ENCODE results near the gene SLC16A10. TPM values are rescaled to one million over a fixed set of nuclear protein-coding genes. Genes with fewer than 3 reads are reported as not detected.
"Not testable (repeated sequence)": the region's sequence is repeated elsewhere in the genome, so short reads cannot be mapped to it uniquely, and the experiment has no call there.

Gene SLC16A10
- total and polyA plus RNA-seq, 2 donors (not counting 3 experiments of a cell fraction or from before 2014, with no cell fraction given), result not detected

GRCh38 chr6:111129013-111129412 is 41.7 kb downstream of the SLC16A10 start:
- DNase-seq (ENCODE audit: low read depth, low spot score) (no peak), FAIRE-seq (no peak)
- Histone ChIP-seq H3K79me2 (ENCODE audit: control insufficient read depth, insufficient read depth, low read length) (no peaks in the 10 kb centered on the region), H3K9me1 (replicated peaks; ENCODE audit: control insufficient read depth, extremely low read depth, insufficient read depth, low read length) (no peaks in the 10 kb centered on the region), H3K4me3 (replicated peaks in 1 of 3; ENCODE audit: insufficient read depth in 1 of 3, low read depth in 1 of 3, low read length in 3 of 3) (no peak overlapping the region), H3K27ac (ENCODE audit: insufficient read depth, low read depth, low read length) (no peak overlapping the region), H4K20me1 (replicated peaks; ENCODE audit: control insufficient read depth, extremely low read depth, insufficient read depth, low read length) (no peaks in the 10 kb centered on the region), H3K4me1 (ENCODE audit: control insufficient read depth, extremely low read depth, insufficient read depth, low read length) (no peaks in the 10 kb centered on the region), H3K4me2 (ENCODE audit: insufficient read depth, low read length) (no peak overlapping the region), H3K9ac (replicated peaks; ENCODE audit: extremely low read depth, insufficient read depth, low read length) (no peak overlapping the region), H3K27me3 (ENCODE audit: control insufficient read depth in 2 of 2, insufficient read depth in 2 of 2, low read length in 2 of 2) (peaks cover 4 to 5% of the 10 kb centered on the region in 2 experiments), H3K36me3 (ENCODE audit: control insufficient read depth in 2 of 2, extremely low read depth in 1 of 2, insufficient read depth in 2 of 2, low read length in 2 of 2) (no peaks in the 10 kb centered on the region), H3K9me3 (replicated peaks; ENCODE audit: control insufficient read depth, insufficient read depth, low read length) (no peaks in the 10 kb centered on the region), H2AFZ (ENCODE audit: low read depth, low read length) (no peak overlapping the region)
- no TSS peak for BruUV-seq (replicated peaks)
- intact Hi-C loops (cut with micrococcal nuclease), result no loop called here
- TF ChIP-seq GATA2 (IDR thresholded peaks at IDR 0.05; ENCODE audit: insufficient read depth, insufficient read length, low read depth, low read length) (no peak), MAX (IDR thresholded peaks at IDR 0.05; ENCODE audit: insufficient read depth, insufficient read length) (no peak)
- POLR2A ChIA-PET, result interaction anchor here (0.6 kb wide), 1 partner anchor 46 kb away, joined by 5 read pairs; no protein-coding TSS in a partner anchor
- CTCF ChIA-PET, result no interaction called here
- dilution Hi-C loops (cut with MboI; ENCODE audit: extremely low pct_ligation_motif_present, low sequenced_read_pairs), result no loop called here

- POLR2A ChIA-PET; FAIRE-seq; H3K9me3 ChIP-seq (replicated peaks; ENCODE audit: control insufficient read depth, insufficient read depth, low read length); DNase-seq (ENCODE audit: low read depth, low spot score); H3K9me1 ChIP-seq (replicated peaks; ENCODE audit: control insufficient read depth, extremely low read depth, insufficient read depth, low read length); H2AFZ ChIP-seq (ENCODE audit: low read depth, low read length); dilution Hi-C loops (cut with MboI; ENCODE audit: extremely low pct_ligation_motif_present, low sequenced_read_pairs); intact Hi-C loops (cut with micrococcal nuclease); H3K79me2 ChIP-seq (ENCODE audit: control insufficient read depth, insufficient read depth, low read length); H3K27me3 ChIP-seq (ENCODE audit: control insufficient read depth in 2 of 2, insufficient read depth in 2 of 2, low read length in 2 of 2); H3K4me1 ChIP-seq (ENCODE audit: control insufficient read depth, extremely low read depth, insufficient read depth, low read length); BruUV-seq (replicated peaks); H4K20me1 ChIP-seq (replicated peaks; ENCODE audit: control insufficient read depth, extremely low read depth, insufficient read depth, low read length); H3K4me3 ChIP-seq (replicated peaks in 1 of 3; ENCODE audit: insufficient read depth in 1 of 3, low read depth in 1 of 3, low read length in 3 of 3); H3K9ac ChIP-seq (replicated peaks; ENCODE audit: extremely low read depth, insufficient read depth, low read length); H3K36me3 ChIP-seq (ENCODE audit: control insufficient read depth in 2 of 2, extremely low read depth in 1 of 2, insufficient read depth in 2 of 2, low read length in 2 of 2); H3K4me2 ChIP-seq (ENCODE audit: insufficient read depth, low read length); H3K27ac ChIP-seq (ENCODE audit: insufficient read depth, low read depth, low read length): not testable (repeated sequence)
- CTCF ChIA-PET, result interaction anchor here (1.3 kb wide), 1 partner anchor 10 kb away, joined by 5 read pairs; no protein-coding TSS in a partner anchor
These were observed 43.7 kb downstream of the SLC16A10 start for GRCh38 chr6:111131018-111131417.

GRCh38 chr6:111132669-111133068 is 45.4 kb downstream of the SLC16A10 start:
- H3K9me1 ChIP-seq (replicated peaks; ENCODE audit: control insufficient read depth, extremely low read depth, insufficient read depth, low read length); H3K9me3 ChIP-seq (replicated peaks; ENCODE audit: control insufficient read depth, insufficient read depth, low read length); intact Hi-C loops (cut with micrococcal nuclease); H3K4me3 ChIP-seq (replicated peaks in 1 of 3; ENCODE audit: insufficient read depth in 1 of 3, low read depth in 1 of 3, low read length in 3 of 3); H2AFZ ChIP-seq (ENCODE audit: low read depth, low read length); CTCF ChIA-PET; H3K27ac ChIP-seq (ENCODE audit: insufficient read depth, low read depth, low read length); BruUV-seq (replicated peaks); H3K79me2 ChIP-seq (ENCODE audit: control insufficient read depth, insufficient read depth, low read length); H3K9ac ChIP-seq (replicated peaks; ENCODE audit: extremely low read depth, insufficient read depth, low read length); dilution Hi-C loops (cut with MboI; ENCODE audit: extremely low pct_ligation_motif_present, low sequenced_read_pairs); FAIRE-seq; H3K4me1 ChIP-seq (ENCODE audit: control insufficient read depth, extremely low read depth, insufficient read depth, low read length); H4K20me1 ChIP-seq (replicated peaks; ENCODE audit: control insufficient read depth, extremely low read depth, insufficient read depth, low read length); H3K36me3 ChIP-seq (ENCODE audit: control insufficient read depth in 2 of 2, extremely low read depth in 1 of 2, insufficient read depth in 2 of 2, low read length in 2 of 2); H3K4me2 ChIP-seq (ENCODE audit: insufficient read depth, low read length); H3K27me3 ChIP-seq (ENCODE audit: control insufficient read depth in 2 of 2, insufficient read depth in 2 of 2, low read length in 2 of 2); POLR2A ChIA-PET; DNase-seq (ENCODE audit: low read depth, low spot score): not testable (repeated sequence)

GRCh38 chr6:111134236-111134869 is 47.0 kb downstream of the SLC16A10 start:
- H4K20me1 ChIP-seq (replicated peaks; ENCODE audit: control insufficient read depth, extremely low read depth, insufficient read depth, low read length); H3K9me1 ChIP-seq (replicated peaks; ENCODE audit: control insufficient read depth, extremely low read depth, insufficient read depth, low read length); H3K9me3 ChIP-seq (replicated peaks; ENCODE audit: control insufficient read depth, insufficient read depth, low read length); CTCF ChIA-PET; H3K27ac ChIP-seq (ENCODE audit: insufficient read depth, low read depth, low read length); H3K79me2 ChIP-seq (ENCODE audit: control insufficient read depth, insufficient read depth, low read length); FAIRE-seq; H3K9ac ChIP-seq (replicated peaks; ENCODE audit: extremely low read depth, insufficient read depth, low read length); H3K36me3 ChIP-seq (ENCODE audit: control insufficient read depth in 2 of 2, extremely low read depth in 1 of 2, insufficient read depth in 2 of 2, low read length in 2 of 2); H3K27me3 ChIP-seq (ENCODE audit: control insufficient read depth in 2 of 2, insufficient read depth in 2 of 2, low read length in 2 of 2); intact Hi-C loops (cut with micrococcal nuclease); dilution Hi-C loops (cut with MboI; ENCODE audit: extremely low pct_ligation_motif_present, low sequenced_read_pairs); H3K4me1 ChIP-seq (ENCODE audit: control insufficient read depth, extremely low read depth, insufficient read depth, low read length); DNase-seq (ENCODE audit: low read depth, low spot score); H2AFZ ChIP-seq (ENCODE audit: low read depth, low read length); H3K4me2 ChIP-seq (ENCODE audit: insufficient read depth, low read length); BruUV-seq (replicated peaks); H3K4me3 ChIP-seq (replicated peaks in 1 of 3; ENCODE audit: insufficient read depth in 1 of 3, low read depth in 1 of 3, low read length in 3 of 3); POLR2A ChIA-PET: not testable (repeated sequence)

All from endothelial cell of umbilical vein (primary cell).